GM18868 (cell line): ENCODE measurements around the gene THSD1.
"Not testable (repeated sequence)": the region's sequence is repeated elsewhere in the genome, so short reads cannot be mapped to it uniquely, and the experiment has no call there.

Source experiments
- ATAC-seq: cut with Tn5 transposase; IDR thresholded peaks from one replicate; pipeline ENCODE4 v1.9.1; 2021; ENCODE audit warnings: mild to moderate bottlenecking, moderate library complexity; ENCODE audit not compliant: unreplicated experiment

Gene THSD1

GRCh38 chr13:52412128-52412527, 6.2 kb upstream of the THSD1 start:
- ATAC-seq = no peak

- no peak for ATAC-seq
These were observed 5.7 kb upstream of the THSD1 start for GRCh38 chr13:52411629-52412028.

GRCh38 chr13:52408071-52408658, 2.2 kb upstream of the THSD1 start:
- not testable (repeated sequence) for ATAC-seq

GRCh38 chr13:52407436-52407835, 1.5 kb upstream of the THSD1 start:
- not testable (repeated sequence) for ATAC-seq

GRCh38 chr13:52406629-52407028, 657 bp upstream of the THSD1 start:
- no peak for ATAC-seq

- ATAC-seq = no peak
These were observed 604 bp downstream of the THSD1 start for GRCh38 chr13:52405369-52405766.

- no peak for ATAC-seq
These were observed 6.3 kb downstream of the THSD1 start for GRCh38 chr13:52399708-52400107.

GRCh38 chr13:52399046-52399445, 6.9 kb downstream of the THSD1 start:
- no peak for ATAC-seq

- no peak for ATAC-seq
These were observed 10.3 kb downstream of the THSD1 start for GRCh38 chr13:52395704-52396103.

GRCh38 chr13:52394586-52394985, 11.4 kb downstream of the THSD1 start:
- no peak for ATAC-seq

- no peak for ATAC-seq
These were observed 12.2 kb downstream of the THSD1 start for GRCh38 chr13:52393572-52394357.

- no peak for ATAC-seq
These were observed 18.3 kb downstream of the THSD1 start for GRCh38 chr13:52387721-52388120.

- ATAC-seq = no peak
These were observed 20.1 kb downstream of the THSD1 start for GRCh38 chr13:52385870-52386269.

GRCh38 chr13:52383366-52383765, 22.6 kb downstream of the THSD1 start:
- ATAC-seq = no peak

GRCh38 chr13:52378312-52378711, 27.7 kb downstream of the THSD1 start:
- ATAC-seq = no peak

- no peak for ATAC-seq
These were observed 28.1 kb downstream of the THSD1 start for GRCh38 chr13:52377898-52378297.

- no peak for ATAC-seq
These were observed 31.0 kb downstream of the THSD1 start for GRCh38 chr13:52374873-52375411.

- no peak for ATAC-seq
These were observed 31.6 kb downstream of the THSD1 start for GRCh38 chr13:52374389-52374788.

- not testable (repeated sequence) for ATAC-seq
These were observed 32.7 kb downstream of the THSD1 start for GRCh38 chr13:52373277-52373676.

- ATAC-seq = no peak
These were observed 34.2 kb downstream of the THSD1 start for GRCh38 chr13:52371736-52372247.

- no peak for ATAC-seq
These were observed 39.7 kb downstream of the THSD1 start for GRCh38 chr13:52366291-52366690.
